HG03565 (cell line): ENCODE measurements around the gene UGT1A10.
"Not testable (repeated sequence)": the region's sequence is repeated elsewhere in the genome, so short reads cannot be mapped to it uniquely, and the experiment has no call there.

Experiments used
- ATAC-seq: cut with Tn5 transposase; IDR thresholded peaks from one replicate; pipeline ENCODE4 v1.9.1; 2021; ENCODE audit warnings: mild to moderate bottlenecking, moderate library complexity; ENCODE audit not compliant: unreplicated experiment

UGT1A10 gene

DNA sequence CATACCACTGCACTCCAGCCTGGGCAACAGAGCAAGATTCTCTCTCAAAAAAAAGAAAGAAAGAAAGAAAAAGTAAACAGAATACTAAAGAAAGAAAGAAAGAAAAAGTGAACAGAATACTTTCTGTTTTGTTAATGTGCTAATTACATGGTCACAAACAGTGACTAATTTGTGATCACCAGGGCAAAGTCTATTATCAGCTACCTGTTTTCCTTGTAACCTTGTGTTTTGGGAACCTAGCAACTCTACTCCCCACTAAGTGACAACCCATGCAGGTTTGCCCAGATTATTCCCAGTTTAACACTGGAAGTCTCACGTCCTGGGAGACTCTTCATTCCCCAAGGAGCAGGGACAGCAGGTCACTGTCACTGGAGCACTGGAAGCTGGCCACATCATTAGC lies 18.8 kb downstream of the UGT1A10 start:
- no peak for ATAC-seq

DNA sequence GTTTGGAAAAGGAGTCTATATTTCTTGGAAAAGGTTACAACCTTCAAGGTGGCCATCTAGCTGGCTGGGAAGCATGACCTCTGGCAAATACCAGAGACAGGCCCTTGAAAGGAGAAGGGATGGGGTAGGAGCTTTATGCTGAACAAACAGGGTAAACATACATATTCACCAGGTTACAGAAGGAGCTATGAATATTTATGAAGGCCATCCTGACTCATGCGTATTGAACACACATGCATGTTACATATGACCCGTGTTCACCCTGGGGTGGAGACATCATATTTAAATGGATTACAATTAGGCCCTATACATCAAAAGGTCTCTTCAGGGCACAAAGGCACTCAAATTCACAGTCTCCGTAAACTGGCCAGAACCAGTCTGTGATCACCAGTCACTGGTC lies 19.7 kb downstream of the UGT1A10 start:
- ATAC-seq: not testable (repeated sequence)

DNA sequence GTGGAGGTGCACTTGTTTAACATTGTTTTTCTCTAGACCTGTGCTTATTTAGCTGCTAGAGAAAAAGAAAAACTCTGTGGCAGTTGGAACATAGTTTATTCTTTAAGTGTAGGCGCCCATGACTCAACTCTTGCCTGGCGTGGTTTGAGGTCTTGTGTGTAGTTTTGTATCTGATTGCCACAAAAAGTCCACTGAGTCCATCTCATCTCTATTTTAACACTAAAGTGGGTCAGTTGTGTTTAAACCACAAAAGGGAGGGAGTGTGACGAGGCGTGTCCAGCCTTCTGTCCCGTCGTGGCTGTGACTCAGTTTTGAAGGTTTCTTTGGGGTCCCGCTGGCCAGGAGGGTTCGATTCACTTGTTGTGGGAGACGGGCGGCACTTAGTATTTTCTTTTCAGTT lies 20.2 kb downstream of the UGT1A10 start:
- ATAC-seq: no peak

DNA sequence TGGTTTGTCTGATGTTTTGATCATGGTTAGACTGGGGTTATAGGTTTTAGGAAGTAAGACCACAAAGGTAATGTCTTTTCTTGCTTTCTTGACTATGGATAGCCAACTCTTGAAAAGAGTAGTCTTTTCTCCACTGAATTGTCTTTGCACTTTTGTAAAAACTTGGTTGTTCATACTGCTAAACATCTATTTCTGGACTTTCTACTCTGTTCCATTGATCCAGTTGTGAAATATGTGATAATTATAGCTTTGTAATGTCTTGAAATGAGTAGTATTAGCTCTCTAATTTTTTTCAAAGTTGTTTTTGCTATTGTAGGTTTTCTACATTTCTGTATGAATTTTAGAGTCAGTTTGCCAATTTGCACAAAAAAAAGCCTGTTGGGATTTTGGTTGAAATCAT lies 22.4 kb downstream of the UGT1A10 start:
- no peak for ATAC-seq

DNA sequence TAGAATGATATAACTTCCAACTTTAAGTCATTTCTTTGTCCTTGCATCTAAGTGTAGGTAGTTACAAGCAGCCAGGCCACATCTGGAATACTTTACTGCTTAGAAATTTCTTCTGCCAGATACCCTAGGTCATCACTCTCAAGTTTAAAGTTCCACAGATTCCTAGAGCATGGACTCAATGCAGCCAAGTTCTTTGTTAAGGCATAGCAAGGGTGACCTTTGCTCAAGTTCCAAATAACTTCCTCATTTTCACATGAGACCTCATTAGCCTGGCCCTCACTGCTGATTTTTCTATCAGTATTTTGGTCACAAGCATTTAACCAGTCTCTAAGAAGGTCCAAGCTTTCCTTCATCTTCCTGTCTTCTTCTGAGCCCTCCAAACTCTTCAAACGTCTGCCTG lies 27.7 kb downstream of the UGT1A10 start:
- no peak for ATAC-seq

DNA sequence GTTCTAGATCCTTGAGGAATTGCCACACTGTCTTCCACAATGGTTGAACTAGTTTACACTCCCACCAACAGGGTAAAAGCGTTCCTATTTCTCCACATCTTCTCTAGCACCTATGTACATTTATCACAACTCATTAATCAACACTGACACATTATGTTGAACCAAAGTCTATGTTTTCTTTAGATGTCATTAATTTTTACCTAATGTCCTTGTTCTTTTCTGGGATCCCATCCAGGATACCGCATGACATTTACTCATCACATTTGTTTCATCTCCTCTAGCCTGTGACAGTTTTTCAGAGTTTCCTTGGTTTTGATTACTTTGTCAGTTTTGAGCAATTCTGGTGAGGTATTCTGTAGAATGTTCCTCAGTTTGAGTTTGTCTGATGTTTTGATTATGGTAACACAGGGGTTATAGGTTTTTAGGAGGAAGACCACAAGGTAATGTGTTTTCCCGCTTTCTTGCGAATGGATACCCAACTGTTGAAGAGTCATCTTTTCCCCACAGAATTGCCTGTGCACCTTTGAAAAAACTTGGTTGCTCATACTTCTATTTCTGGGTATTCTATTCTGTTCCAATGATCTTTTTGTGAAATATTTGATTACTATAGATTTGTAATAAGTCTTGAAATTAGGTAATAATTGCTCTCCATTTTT lies 32.5 kb downstream of the UGT1A10 start:
- no peak for ATAC-seq

DNA sequence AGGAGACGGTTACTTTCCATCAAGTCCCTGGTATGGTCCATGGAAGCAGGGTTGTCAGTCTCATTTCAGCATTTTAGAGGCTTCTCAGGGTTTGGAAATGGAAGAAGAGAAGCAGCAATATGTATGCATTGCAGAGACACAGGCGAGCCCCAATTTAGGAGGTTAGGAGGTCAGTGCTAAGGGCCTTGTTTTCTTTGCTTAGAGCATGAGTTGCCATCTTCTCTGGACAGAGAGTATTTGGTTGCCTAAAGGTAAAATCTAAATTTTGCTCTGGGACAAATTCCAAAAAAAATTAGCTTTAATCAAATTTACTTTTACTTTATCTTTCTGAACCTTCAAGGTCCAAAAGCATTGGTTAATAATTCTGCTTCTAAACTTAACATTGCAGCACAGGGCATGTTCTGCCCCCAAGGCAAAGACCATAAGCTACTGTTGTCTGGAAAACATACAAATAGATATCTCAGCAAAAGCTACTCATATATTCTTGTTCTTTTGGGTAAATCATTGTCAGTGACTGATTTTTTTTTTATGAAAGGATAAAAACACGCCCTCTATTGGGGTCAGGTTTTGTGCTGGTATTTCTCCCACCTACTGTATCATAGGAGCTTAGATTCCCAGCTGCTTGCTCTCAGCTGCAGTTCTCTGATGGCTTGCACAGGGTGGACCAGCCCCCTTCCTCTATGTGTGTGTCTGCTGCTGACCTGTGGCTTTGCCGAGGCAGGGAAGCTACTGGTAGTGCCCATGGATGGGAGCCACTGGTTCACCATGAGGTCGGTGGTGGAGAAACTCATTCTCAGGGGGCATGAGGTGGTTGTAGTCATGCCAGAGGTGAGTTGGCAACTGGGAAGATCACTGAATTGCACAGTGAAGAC lies 35.3 kb downstream of the UGT1A10 start, which contains the start of gene UGT1A9:
Gene UGT1A9, plus strand, starts transcription at position 609 of the 872 bp plus-strand sequence. Its CDS starts 37 bp downstream, at position 646.
- no peak for ATAC-seq

DNA sequence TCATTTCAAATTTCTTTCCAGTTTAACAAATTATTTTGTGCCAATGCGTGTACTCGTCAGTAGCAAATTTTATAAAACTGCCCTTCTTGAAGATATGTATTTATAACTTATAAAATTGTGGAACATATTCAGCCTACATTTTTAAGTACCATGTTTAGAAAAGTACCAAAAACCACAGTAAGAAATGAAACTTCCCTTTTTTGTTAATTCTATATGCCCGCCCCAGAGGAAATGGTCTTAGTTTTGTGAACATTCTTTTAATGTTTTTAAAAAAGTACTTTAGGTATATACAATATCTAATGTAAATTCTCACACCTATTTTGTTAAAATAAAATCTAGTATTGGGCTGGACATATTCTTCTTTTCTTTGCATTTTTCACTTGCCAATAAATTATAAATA lies 36.6 kb downstream of the UGT1A10 start:
- ATAC-seq: no peak

DNA sequence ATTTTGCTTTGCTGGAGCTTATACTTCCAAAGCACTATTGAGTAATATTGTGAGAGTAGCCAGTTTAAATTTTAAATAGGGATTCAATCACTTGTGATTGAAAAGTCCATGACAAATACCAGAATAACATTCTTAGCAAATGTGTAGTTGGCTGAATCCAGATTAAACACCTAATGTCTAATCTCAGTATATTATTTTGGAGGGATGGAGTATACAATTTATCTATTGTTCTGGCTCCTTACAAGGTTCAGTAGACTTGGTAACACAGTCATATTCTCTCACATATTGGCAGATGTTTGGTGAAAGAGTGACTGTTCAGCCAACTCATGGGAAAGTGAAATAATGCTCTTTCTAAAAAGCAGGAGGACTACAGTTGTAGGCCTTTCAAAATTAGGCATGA lies 37.6 kb downstream of the UGT1A10 start:
- ATAC-seq: no peak

DNA sequence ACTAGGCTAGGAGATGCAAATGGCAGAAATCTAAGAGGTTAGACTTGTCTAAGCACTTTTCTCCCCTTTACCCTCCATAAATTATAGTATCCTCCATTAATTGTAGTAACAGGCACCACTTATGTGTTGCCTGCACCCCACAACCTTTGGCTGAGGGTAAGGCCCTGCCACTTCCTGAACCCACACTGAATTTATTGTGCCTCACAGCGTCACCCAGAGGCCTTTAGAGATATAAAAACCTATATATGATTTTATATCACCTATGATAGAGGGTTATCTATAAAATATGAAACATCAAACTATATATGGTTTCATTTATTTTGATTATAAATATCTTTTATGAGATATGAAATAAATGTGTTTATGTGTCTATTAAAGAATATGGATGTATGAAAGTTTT lies 38.1 kb downstream of the UGT1A10 start:
- ATAC-seq: no peak

DNA sequence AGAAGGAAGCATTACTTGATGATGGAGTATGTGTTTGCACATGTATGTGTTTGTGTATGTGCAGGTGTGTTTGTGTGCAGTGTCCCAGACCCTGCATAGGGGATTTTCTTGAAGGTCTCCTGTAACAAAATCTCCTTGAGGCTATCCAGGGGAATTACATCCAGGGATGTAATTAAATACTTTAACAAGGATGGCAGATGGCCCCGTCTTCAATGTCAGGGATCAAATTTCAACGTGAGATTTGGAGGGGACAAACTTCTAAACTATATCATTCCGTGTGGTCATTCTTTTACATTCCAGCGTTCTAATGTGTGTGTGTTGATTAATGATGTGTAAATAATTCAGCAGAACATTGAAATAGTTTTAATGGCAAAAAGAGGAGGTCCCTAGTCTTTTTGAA lies 38.7 kb downstream of the UGT1A10 start:
- no peak for ATAC-seq

DNA sequence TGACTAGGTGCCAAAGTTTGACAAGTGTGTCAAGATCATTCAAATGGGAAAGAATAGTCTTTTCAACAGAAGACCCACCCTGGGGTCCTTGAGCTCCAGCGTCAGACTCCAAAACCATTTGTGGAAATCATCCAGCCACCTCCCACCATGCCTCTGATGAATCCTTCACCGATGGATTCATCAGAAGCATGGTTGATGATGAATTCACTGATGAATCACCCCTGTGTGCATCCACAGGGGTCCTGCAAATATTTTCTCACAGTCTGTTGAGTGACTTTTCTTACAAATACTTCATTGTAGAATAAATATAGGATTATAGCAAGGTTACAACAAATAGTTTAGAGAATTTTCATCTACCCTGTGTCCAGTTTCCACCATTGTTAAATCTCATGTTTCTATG lies 39.8 kb downstream of the UGT1A10 start:
- no peak for ATAC-seq

DNA sequence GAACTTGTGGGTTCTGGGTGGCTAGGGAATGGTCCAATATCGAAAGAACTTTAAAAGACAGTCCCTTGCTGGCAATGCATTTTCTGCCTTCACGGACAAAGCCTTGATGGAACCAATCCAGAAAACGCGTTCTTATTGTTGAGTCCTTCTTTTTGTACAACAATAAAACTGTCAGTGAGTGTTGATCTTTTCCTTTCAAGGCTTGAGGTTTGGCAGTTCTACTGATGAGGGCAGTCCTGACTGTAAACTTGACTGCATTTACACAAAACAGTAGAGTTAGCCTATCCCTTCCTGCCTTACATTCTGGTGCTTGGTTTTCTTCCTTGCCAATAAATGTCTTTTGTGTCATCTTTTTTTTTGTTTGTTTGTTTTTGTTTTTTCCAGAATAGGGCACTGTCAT lies 42.9 kb downstream of the UGT1A10 start:
- no peak for ATAC-seq

DNA sequence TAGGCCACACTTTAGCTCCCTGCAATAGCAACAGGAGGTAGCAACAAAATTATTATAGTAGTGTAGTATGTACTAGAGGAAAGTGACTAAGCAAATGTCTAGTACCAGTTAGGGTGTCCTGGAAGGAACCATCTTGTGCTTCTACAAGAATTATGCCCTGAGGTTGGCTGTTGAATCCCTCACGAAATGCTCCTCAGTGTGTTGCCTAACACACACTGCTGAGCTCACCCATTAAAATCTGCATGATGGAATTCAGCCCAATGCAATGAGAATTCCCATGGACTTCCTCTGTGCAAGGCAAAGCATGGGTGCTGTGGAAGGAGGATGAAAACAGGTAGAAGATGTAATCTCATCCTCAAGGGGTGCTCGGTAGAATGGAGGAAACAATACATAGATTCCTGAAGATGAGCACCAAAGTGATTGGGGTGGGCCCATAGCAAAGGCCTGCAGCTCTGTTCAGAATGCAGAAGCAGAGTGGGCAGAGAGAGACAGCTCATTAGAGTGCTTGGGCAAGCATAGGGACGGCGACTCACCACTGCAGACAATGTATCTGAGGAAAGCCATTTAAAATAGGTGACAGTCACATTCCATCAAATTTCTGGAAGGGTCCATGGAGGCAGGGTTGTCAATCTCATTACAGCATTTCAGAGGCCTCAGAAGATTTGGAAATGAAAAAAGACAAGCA lies 44.3 kb downstream of the UGT1A10 start:
- ATAC-seq: no peak

DNA sequence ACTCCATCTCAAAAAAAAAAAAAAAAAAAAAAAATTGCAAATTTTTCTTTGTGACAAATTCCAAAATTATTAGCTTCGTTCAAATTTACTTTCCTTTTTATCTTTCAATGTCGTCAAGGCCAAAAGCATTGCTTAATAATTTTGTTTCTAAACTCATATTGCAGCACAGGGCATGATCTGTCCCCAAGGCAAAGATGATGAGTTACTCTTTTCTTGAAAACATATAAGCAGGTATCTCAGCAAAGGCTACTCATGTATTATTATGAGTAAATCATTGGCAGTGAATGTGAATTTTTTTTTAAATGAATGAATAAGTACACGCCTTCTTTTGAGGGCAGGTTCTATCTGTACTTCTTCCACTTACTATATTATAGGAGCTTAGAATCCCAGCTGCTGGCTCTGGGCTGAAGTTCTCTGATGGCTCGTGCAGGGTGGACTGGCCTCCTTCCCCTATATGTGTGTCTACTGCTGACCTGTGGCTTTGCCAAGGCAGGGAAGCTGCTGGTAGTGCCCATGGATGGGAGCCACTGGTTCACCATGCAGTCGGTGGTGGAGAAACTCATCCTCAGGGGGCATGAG lies 45.4 kb downstream of the UGT1A10 start, which contains the start of gene UGT1A7:
Gene UGT1A7, plus strand, starts transcription at position 381 of the 579 bp plus-strand sequence. Its CDS starts 37 bp downstream, at position 418.
- no peak for ATAC-seq

DNA sequence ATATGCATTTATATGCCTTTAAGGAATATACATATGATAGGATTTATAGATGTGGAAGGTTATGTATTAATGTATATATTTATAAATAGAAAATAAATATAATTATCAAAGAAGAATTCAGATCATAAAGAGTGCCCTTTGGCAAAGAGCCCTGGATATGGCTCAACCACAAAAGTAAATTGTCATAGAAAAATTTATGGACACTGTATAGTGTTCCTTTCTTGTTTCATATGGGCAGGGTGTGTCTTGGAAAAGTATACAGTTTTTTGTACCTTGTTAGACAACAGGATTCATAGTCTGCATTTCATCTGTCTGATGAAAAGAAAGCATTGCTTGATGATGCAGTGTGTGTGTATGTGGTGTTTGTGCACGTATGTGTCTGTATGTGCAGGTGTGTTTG lies 48.4 kb downstream of the UGT1A10 start:
- no peak for ATAC-seq

DNA sequence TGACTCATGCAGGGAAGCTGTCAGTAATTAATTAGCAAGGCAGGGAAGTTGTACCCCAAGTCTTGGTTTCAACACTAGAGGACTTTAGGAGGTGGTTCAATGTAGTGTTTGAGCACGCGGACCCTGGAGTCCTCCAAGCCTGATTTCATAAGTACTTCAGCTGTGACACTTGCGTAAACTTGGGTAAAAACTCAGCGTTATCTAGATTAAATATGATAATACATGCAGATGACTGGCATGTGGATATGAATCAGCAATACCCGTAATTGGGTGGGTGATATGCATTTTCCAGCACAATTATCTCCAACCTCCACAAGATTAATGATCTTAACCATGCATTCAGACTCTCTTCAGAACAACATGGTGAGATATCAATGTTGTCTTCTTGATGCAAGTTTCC lies 50.7 kb downstream of the UGT1A10 start:
- ATAC-seq: no peak

DNA sequence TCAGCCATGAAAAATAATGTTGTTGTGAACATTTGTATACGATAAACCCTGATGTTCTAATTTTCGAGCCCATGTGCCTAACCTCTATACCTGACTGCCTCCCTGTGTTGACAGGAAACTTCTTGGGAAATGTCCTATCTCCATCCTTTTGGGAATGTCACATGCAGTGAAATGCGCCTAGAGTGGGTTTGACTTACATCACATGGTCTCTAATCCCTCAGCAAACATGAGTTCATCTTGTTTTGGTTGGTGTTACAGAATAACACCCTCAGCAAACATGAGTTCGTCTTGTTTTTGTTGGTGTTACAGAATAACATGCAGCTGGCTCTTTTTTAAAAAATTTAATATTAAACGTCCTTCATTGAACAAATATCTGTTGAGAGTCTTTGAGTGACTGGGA lies 52.1 kb downstream of the UGT1A10 start:
- no peak for ATAC-seq

DNA sequence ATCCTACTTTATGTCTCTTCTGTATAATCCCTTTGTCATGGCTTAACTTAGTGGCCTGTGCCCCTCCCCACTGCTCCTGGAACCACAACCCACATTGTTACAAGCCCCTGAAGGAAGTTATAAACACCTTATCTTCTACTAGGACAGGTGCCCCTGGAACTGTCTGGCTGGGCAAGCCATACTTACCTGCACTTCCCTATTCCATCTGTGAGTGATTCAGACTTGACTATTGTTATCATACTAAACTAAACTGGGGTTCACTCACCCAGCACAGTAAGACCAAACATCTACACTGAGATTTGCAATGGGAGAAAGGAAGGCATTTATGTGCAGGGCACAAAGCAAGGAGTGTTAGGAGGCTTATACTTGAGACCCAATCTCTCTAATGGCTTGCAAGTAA lies 52.8 kb downstream of the UGT1A10 start:
- no peak for ATAC-seq

DNA sequence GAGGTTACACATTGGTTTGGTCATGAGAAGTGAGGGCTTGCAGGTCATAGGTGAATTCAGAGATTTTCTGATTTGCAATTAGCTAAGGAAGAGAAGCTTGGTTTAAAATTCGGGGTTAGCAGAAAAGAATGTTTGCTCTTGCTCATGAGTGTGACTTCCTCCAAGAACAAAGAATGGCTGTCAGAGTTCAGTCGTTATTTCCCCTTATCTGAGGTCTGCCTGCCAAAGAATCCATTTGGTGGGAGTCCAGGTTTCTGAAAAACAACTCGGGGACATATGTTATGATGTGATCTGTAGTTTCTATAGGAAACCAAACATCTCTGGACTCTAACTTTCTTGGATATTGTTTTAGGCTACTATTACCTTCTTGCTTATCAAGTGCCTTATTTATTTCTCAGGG lies 53.3 kb downstream of the UGT1A10 start:
- ATAC-seq: no peak

DNA sequence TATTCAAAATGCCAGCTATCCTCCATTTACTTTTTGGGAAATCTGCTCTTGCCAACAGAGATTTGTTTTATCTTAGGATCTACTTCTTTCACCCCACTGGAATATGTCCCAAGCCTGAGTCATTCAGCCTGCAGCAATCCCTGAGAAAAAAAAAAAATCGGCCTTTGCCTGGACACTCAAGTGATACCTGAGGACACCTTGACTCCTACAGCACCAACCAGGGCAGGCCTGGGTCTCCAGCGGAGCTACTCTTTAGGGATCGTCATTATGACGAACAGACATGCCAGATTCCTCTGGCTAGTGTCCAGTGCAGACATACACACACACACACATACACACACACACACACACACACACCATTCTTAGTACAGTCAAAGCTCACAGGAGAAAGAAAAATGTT lies 54.2 kb downstream of the UGT1A10 start:
- ATAC-seq: no peak
